Endothelial cell (in vitro differentiated cells): Measurements from ENCODE around the gene PIK3R4. TPM values are rescaled to one million over a fixed set of nuclear protein-coding genes. Genes with fewer than 3 reads are reported as not detected.

Experiments
- DNase-seq: peaks from one replicate; pipeline ENCODE4 v3.0.0; 2021; ENCODE audit warnings: low spot score
- H3K27ac Mint-ChIP-seq: one replicate; pipeline ENCODE4 v1.8.0; 2021; ENCODE audit warnings: mixed read lengths, inconsistent platforms; ENCODE audit not compliant: unreplicated experiment
- H3K27me3 Mint-ChIP-seq: one replicate; pipeline ENCODE4 v1.8.0; 2021; ENCODE audit warnings: mild to moderate bottlenecking, moderate library complexity, mixed read lengths, inconsistent platforms; ENCODE audit not compliant: unreplicated experiment
- H3K36me3 Mint-ChIP-seq: one replicate; pipeline ENCODE4 v1.8.0; 2021; ENCODE audit warnings: mild to moderate bottlenecking, low read depth, mixed read lengths, inconsistent platforms; ENCODE audit not compliant: unreplicated experiment
- H3K4me1 Mint-ChIP-seq: one replicate; pipeline ENCODE4 v1.8.0; 2021; ENCODE audit warnings: mild to moderate bottlenecking, mixed read lengths, inconsistent platforms; ENCODE audit not compliant: unreplicated experiment
- H3K4me3 Mint-ChIP-seq: one replicate; pipeline ENCODE4 v1.8.0; 2021; ENCODE audit warnings: mild to moderate bottlenecking, mixed read lengths, inconsistent platforms; ENCODE audit not compliant: unreplicated experiment
- H3K9me3 Mint-ChIP-seq: one replicate; pipeline ENCODE4 v1.8.0; 2021; ENCODE audit warnings: mixed read lengths, inconsistent platforms; ENCODE audit not compliant: unreplicated experiment
- total RNA-seq: library from RNA; stranded (reverse); fragmentation: NEBNext Ultra II Directional; extraction: Animal tissue kit (Norgen Biotek cat#: 25700); gene quantifications from one replicate; pipeline ENCODE4 v1.2.1, GENCODE V29; 2021; ENCODE audit not compliant: unreplicated experiment
- TF ChIP-seq, protein P1 (sequence below): fragments of 200-600 bp; sonication (generic); IDR thresholded peaks from one replicate; pipeline ENCODE4 v1.5.0; 2021; ENCODE audit warnings: antibody characterized with exemption; ENCODE audit not compliant: unreplicated experiment

PIK3R4 gene
- total RNA-seq, 1 donor from 2014 or later, result 24.0 TPM

DNA sequence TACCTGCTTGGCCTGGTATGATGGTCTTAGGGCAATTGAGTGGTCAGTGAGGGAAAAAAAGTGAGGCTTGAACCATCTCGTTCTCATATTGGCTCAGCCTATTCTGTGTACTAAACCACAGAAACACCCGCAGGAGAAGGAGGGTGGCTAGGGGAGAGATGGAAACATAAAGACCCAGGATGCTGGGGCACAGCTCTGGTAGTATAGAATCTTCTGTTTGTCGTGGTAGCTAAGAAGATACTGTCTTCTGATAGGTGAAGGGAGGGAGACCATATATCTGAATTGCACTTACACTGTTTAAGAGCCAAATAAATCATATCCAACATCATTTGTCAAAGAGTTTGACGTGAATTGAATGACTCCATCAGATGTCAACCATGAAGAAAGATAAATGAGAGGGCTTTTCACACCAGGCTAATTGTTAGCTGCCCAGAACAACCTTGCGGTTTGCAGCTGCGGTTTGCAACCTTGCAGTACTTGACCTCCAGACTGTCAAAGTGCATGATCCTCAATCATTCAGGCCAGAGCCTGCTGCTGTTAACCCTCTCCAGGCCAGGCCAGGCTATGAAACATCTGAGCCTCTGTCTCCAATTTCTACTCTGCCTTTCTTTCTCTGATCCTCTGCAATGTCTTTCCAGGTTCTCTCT, 40.9 kb upstream of the PIK3R4 start:
- peaks cover 7% of the 10 kb centered on the region for H3K4me1 Mint-ChIP-seq
- H3K27ac Mint-ChIP-seq, result no peak overlapping the region
- H3K9me3 Mint-ChIP-seq, result no peaks in the 10 kb centered on the region
- no peaks in the 10 kb centered on the region for H3K36me3 Mint-ChIP-seq
- DNase-seq, result no peak
- TF ChIP-seq, protein P1, sequence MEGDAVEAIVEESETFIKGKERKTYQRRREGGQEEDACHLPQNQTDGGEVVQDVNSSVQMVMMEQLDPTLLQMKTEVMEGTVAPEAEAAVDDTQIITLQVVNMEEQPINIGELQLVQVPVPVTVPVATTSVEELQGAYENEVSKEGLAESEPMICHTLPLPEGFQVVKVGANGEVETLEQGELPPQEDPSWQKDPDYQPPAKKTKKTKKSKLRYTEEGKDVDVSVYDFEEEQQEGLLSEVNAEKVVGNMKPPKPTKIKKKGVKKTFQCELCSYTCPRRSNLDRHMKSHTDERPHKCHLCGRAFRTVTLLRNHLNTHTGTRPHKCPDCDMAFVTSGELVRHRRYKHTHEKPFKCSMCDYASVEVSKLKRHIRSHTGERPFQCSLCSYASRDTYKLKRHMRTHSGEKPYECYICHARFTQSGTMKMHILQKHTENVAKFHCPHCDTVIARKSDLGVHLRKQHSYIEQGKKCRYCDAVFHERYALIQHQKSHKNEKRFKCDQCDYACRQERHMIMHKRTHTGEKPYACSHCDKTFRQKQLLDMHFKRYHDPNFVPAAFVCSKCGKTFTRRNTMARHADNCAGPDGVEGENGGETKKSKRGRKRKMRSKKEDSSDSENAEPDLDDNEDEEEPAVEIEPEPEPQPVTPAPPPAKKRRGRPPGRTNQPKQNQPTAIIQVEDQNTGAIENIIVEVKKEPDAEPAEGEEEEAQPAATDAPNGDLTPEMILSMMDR, result no peak
- no peaks in the 10 kb centered on the region for H3K27me3 Mint-ChIP-seq
- H3K4me3 Mint-ChIP-seq, result no peak overlapping the region

DNA sequence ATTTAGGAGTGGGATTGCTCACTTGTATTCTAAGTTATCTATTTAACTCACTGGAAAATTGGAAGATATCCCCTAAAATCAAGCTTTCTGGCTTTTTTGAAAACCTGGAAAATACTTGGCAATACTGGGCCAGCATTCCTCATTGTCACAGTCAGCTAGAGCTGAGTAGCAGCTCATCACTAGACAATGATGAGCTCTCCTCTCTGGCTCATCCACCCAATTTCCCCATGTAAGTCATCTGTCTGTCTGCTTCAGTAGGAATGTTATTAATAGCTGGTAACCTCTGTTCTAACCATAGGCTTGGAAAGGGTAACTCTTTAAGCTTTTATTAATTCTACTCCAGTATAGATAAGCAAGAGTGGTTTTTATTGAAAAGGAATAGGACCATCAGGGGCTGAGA, 39.7 kb upstream of the PIK3R4 start:
- TF ChIP-seq, protein P1, result no peak
- no peak overlapping the region for H3K27ac Mint-ChIP-seq
- H3K4me3 Mint-ChIP-seq, result no peak overlapping the region
- no peak for DNase-seq
- H3K27me3 Mint-ChIP-seq, result no peaks in the 10 kb centered on the region
- H3K9me3 Mint-ChIP-seq, result no peaks in the 10 kb centered on the region
- no peaks in the 10 kb centered on the region for H3K36me3 Mint-ChIP-seq
- H3K4me1 Mint-ChIP-seq, result peaks cover 7% of the 10 kb centered on the region

DNA sequence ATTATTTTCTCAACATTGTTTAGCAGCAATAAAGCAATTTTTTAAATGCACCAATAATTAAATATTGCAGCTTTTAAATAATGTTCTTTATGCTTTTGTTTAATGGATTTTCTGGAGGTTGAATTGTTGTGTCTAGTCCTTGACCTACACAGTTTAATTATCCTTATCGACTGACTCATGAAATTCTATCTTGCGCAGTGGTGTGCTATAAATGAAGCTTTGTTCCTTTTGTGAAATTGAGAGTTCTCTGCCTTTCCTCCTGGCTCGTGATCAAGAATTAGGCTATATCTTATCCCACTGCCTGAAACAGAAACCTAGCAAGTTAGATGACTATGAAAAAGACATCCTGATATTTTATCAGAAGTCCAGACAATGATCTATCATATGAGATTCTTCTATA, 37.0 kb upstream of the PIK3R4 start:
- no peaks in the 10 kb centered on the region for H3K36me3 Mint-ChIP-seq
- H3K27me3 Mint-ChIP-seq, result no peaks in the 10 kb centered on the region
- TF ChIP-seq, protein P1, result no peak
- no peak for DNase-seq
- peaks cover 7% of the 10 kb centered on the region for H3K4me1 Mint-ChIP-seq
- no peak overlapping the region for H3K4me3 Mint-ChIP-seq
- H3K9me3 Mint-ChIP-seq, result no peaks in the 10 kb centered on the region
- no peak overlapping the region for H3K27ac Mint-ChIP-seq

DNA sequence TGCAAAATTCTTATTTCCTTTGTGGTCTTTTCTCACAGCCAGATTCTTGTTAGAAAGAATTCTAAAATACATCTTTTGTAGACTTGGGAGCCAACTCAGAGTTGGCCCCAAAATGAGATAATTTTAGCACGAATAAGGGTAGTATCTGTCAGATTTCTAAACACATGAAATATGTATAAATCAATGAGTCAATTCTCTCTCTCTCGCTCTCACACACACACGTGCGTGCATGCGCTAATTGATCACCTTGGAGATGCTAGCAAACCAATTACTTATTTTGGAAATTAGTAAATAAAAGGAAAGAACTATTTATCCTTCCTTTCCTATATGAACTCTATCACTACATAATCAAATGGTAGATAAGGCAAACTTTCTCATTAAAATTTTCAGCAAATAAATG, 32.9 kb upstream of the PIK3R4 start:
- TF ChIP-seq, protein P1, result no peak
- Mint-ChIP-seq H3K36me3 (no peaks in the 10 kb centered on the region), H3K4me3 (no peak overlapping the region), H3K27me3 (no peaks in the 10 kb centered on the region), H3K4me1 (no peaks in the 10 kb centered on the region), H3K9me3 (no peaks in the 10 kb centered on the region), H3K27ac (no peak overlapping the region)
- no peak for DNase-seq

DNA sequence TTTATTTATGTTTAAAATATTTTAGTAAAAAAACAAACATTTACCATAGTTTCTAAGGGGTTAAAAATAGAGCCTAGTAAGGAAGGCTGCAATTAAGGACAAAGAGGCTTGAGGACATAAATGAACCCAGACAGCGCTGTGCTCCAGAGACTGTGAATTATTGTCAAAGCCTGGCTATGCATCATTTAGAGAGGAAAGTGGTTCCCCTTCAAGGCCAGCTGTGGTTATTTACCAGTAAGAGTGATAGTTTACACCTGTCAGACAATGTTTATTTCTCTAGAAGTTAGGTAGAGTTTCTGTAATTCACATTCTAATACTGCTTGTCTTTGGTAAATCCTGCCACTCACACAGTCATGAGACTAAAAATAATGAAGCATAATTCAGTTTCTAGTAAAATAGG, 32.4 kb upstream of the PIK3R4 start:
- no peaks in the 10 kb centered on the region for H3K4me1 Mint-ChIP-seq
- TF ChIP-seq, protein P1, result no peak
- no peak overlapping the region for H3K27ac Mint-ChIP-seq
- no peak overlapping the region for H3K4me3 Mint-ChIP-seq
- no peaks in the 10 kb centered on the region for H3K9me3 Mint-ChIP-seq
- no peaks in the 10 kb centered on the region for H3K27me3 Mint-ChIP-seq
- no peak for DNase-seq
- H3K36me3 Mint-ChIP-seq, result no peaks in the 10 kb centered on the region
